A673 (cell line): ENCODE data around the gene C9. TPM values are rescaled to one million over a fixed set of nuclear protein-coding genes. Genes with fewer than 3 reads are reported as not detected.
"Not testable (repeated sequence)": the region's sequence is repeated elsewhere in the genome, so short reads cannot be mapped to it uniquely, and the experiment has no call there.

Experiments used
- BruUV-seq: library from RNA; stranded (reverse); fragments of 400-500 nt; replicated peaks from 2 replicates; lab custom pipeline; 2021; lab: Mats Ljungman, UMichigan
- CTCF ChIA-PET: fragments of 300-600 bp; sonication (Branson Sonifier 250); formaldehyde crosslinking; loops from one replicate; lab custom pipeline; 2022; ENCODE audit warnings: antibody characterized with exemption; lab: Charles Lee
- POLR2A ChIA-PET: fragments of 300-600 bp; sonication (Branson Sonifier 250); formaldehyde crosslinking; loops from one replicate; lab custom pipeline; 2022; ENCODE audit warnings: antibody characterized with exemption; ENCODE audit not compliant: low non-redundant PET; lab: Charles Lee
- DNase-seq: peaks from one replicate; pipeline ENCODE4 v3.0.0-alpha.2; 2015; ENCODE audit warnings: low spot score
- H3K27ac ChIP-seq: fragments of 200-600 bp; sonication (generic); 2 replicates; pipeline ENCODE4 v1.5.1; 2016; ENCODE audit warnings: mixed run types, low read depth, mild to moderate bottlenecking, mixed read lengths, antibody characterized with exemption, low read length; ENCODE audit not compliant: poor library complexity, severe bottlenecking
- H3K27me3 ChIP-seq: fragments of 200-600 bp; sonication (generic); replicated peaks from 2 replicates; pipeline ENCODE4 v1.6.1; 2017; ENCODE audit warnings: mixed run types, low read depth, mild to moderate bottlenecking, mixed read lengths, antibody characterized with exemption, low read length; ENCODE audit not compliant: insufficient read depth, poor library complexity
- H3K36me3 ChIP-seq: fragments of 200-600 bp; sonication (generic); 2 replicates; pipeline ENCODE4 v1.6.1; 2016; ENCODE audit warnings: mixed run types, mild to moderate bottlenecking, mixed read lengths, antibody characterized with exemption, low read length; ENCODE audit not compliant: insufficient read depth, poor library complexity, severe bottlenecking
- H3K4me1 ChIP-seq: fragments of 200-600 bp; sonication (generic); 2 replicates; pipeline ENCODE4 v1.6.1; 2017; ENCODE audit warnings: mixed run types, mild to moderate bottlenecking, mixed read lengths, antibody characterized with exemption, low read length; ENCODE audit not compliant: insufficient read depth, poor library complexity, severe bottlenecking
- H3K4me3 ChIP-seq: fragments of 200-600 bp; sonication (generic); 2 replicates; pipeline ENCODE4 v1.5.1; 2016; ENCODE audit warnings: low read depth, mixed run types, mild to moderate bottlenecking, mixed read lengths, low read length; ENCODE audit not compliant: poor library complexity, severe bottlenecking
- H3K9me3 ChIP-seq: fragments of 200-600 bp; sonication (generic); 2 replicates; pipeline ENCODE4 v1.6.1; 2016; ENCODE audit warnings: mixed run types, low read depth, mild to moderate bottlenecking, mixed read lengths, antibody characterized with exemption, low read length; ENCODE audit not compliant: poor library complexity, severe bottlenecking
- CTCF ChIP-seq: fragments of 300-800, 200-600 bp; sonication (generic); conservative IDR thresholded peaks from 2 replicates; pipeline ENCODE4 v1.5.1; 2017; ENCODE audit warnings: low read depth, mild to moderate bottlenecking, antibody characterized with exemption, low read length, moderate library complexity, mixed read lengths
- EZH2 ChIP-seq: fragments of 200-600 bp; sonication (generic); IDR thresholded peaks from 2 replicates; pipeline ENCODE4 v1.6.1; 2017; ENCODE audit warnings: borderline replicate concordance, low read depth, mild to moderate bottlenecking, mixed read lengths, antibody characterized with exemption, low read length; ENCODE audit not compliant: poor library complexity, severe bottlenecking
- intact Hi-C: fragments of 100-400 bp; cut with micrococcal nuclease; formaldehyde crosslinking; loops from one replicate; pipeline ENCODE4 v1.10.0; 2022; ENCODE audit not compliant: unreplicated experiment
- total RNA-seq: library from RNA; stranded (reverse); gene quantifications from 2 replicates; pipeline ENCODE4 v1.2.3, GENCODE V29; 2021

Gene C9
- total RNA-seq, 1 experiment from 2014 or later = not detected

- DNase-seq = no peak
- POLR2A ChIA-PET = no interaction called here
- Histone ChIP-seq H3K27me3 (no peaks in the 10 kb centered on the region), H3K36me3 (no peaks in the 10 kb centered on the region), H3K27ac (no peak overlapping the region), H3K4me3 (no peak overlapping the region), H3K4me1 (no peaks in the 10 kb centered on the region), H3K9me3 (no peaks in the 10 kb centered on the region)
- TF ChIP-seq CTCF (no peak), EZH2 (no peak)
- intact Hi-C loops = loop anchor here (5.0 kb wide), 1 partner anchor 65 kb away; the partner anchor contains the start of gene FYB1
- no TSS peak for BruUV-seq
- CTCF ChIA-PET = no interaction called here
These were observed 81.7 kb downstream of the C9 start for GRCh38 chr5:39282561-39282960.

- DNase-seq, H3K27me3 ChIP-seq, H3K4me3 ChIP-seq, BruUV-seq, H3K27ac ChIP-seq, H3K4me1 ChIP-seq, POLR2A ChIA-PET, H3K36me3 ChIP-seq, CTCF ChIA-PET, H3K9me3 ChIP-seq, intact Hi-C loops: not testable (repeated sequence)
These were observed 88.4 kb downstream of the C9 start for GRCh38 chr5:39275865-39276264.

DNA sequence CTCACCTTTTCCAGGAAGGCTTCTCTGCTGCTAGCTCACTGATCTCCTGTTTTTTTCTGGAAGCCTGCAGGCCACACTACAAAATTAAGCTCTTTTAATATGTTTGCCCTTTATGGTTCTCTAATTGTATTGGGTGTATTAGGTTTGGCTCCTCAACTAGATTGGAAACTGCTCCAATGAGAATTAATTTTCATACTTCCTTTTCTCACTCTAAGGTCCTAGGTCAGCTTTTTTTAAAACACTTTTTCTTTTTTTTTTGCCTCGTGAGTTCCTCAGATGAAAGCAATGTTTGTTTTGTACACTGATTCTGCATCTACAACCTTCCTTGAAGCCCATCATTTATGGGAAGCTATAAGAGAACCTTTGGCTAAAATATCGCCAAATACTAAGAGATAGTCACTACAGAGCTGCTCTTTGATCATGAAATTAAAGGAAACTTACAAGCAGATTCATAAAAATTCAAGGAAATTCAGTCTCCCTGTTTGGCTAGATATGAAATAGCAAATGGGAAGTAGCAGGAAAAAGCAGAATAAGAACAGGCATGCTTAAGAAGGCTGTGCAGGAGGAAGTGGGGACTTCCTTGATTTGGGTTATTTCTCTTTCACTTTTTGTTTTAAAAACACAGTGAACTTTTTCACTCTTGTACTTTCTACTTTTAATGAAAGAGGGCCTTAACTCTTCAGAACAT lies 89.8 kb downstream of the C9 start:
- ChIA-PET POLR2A (no interaction called here), CTCF (no interaction called here)
- Histone ChIP-seq H3K27ac (no peak overlapping the region), H3K4me3 (no peak overlapping the region), H3K36me3 (no peaks in the 10 kb centered on the region), H3K27me3 (no peaks in the 10 kb centered on the region), H3K4me1 (no peaks in the 10 kb centered on the region), H3K9me3 (no peaks in the 10 kb centered on the region)
- intact Hi-C loops = no loop called here
- DNase-seq = no peak
- TF ChIP-seq CTCF = no peak
- no peak for TF ChIP-seq EZH2
- no TSS peak for BruUV-seq
